NCI-H1436 treated with DMSO at 0.1 percent for 48 hours (cell line): ENCODE results near the gene AP1M2.
"Not testable (repeated sequence)": the region's sequence is repeated elsewhere in the genome, so short reads cannot be mapped to it uniquely, and the experiment has no call there.

ENCODE experiments used
- DNase-seq: peaks from one replicate; lab custom pipeline; 2025; lab: John Stamatoyannopoulos, UW

The AP1M2 gene

DNA sequence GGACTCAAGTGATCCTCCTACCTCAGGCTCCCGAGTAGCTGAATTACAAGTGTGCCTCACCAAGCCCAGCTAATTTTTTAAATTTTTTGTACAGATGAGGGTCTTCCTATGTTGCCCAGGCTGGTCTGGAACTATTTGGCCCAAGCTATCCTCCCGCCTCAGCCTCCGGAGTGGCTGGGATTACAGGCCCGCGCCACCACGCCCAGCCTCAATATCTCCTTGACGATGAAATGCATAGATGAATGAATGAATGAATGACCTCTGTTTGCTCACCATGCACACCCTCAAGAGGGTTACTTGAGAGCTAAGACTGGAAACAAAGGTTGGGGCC is 14.9 kb upstream of the AP1M2 start:
- no peak for DNase-seq

- no peak for DNase-seq
Measured at GRCh38 chr19:10600149-10600548, 13.0 kb upstream of the AP1M2 start.

DNA sequence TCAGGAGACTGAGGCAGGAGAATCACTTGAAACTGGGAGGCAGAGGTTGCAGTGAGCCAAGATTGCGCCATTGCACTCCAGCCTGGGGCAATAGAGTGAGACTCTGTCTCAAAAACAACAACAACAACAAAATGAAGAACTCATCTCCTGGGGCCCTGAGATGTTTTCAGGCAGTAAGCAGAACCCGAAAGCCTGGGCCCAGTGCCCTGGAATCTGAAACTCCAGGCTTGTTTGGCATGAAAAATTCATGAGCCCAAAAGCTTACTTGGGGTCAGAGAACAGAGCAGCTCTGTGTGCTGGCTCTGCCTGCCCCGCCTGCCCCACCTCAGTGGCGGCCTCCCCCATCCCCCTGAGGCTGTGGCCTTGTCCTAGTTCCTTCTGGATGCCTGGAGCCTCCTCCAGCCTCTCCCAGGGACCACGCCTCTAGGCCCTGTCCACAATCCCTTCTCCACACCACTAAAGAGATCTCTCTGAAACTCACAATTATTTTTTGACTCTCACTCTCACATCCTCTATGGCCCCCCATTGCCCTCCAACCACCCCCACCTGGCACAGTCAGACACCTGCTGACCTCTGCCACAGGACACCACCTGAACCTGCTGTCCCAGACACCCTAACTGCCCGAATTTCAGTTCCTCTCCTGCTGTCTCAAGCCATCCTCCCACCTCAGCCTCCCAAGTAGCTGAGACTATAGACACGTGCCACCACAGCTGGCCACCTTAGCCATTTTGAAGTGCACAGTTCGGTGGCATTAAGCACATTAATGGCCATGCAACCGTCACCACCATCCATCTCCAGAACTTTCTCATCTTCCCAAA is 6.9 kb upstream of the AP1M2 start:
- DNase-seq = no peak

DNA sequence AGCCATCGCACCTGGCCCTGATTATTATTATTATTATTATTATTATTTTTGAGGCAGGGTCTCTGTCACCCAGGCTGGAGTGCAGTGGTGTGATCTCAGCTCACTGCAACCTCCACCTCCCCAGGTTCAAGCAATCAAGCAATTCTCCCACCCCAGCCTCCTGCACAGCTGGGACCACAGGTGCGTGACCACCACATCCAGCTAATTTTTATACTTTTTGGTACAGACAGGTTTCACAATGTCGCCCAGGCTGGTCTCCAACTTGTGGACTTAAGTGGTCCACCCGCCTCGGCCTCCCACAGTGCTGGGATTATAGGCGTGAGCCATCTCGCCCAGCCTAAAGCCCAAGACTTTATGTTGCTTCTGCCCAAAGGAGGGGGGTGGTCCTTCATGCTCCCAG is 6.0 kb upstream of the AP1M2 start:
- DNase-seq = no peak

- DNase-seq = no peak
Measured at GRCh38 chr19:10587839-10588150, 683 bp upstream of the AP1M2 start.

GRCh38 chr19:10586396-10586795 is 716 bp downstream of the AP1M2 start:
- no peak for DNase-seq

GRCh38 chr19:10583036-10583776 is 3.9 kb downstream of the AP1M2 start:
- DNase-seq = no peak

DNA sequence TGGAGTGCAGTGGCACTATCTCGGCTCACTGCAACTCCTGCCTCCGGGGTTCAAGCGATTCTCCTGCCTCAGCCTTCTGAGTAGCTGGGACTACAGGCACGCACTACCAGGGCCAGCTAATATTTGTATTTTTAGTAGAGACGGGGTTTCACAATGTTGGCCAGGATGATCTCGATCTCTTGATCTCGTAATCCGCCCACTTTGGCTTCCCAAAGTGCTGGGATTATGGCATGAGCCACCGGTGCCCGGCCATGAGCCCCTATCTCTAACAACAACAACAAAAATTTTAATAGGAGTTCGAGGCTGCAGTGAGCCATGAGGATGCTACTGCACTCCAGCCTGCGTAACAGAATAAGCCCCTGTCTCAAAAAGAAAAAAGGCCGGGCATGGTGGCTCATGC is 5.0 kb downstream of the AP1M2 start:
- DNase-seq = no peak

GRCh38 chr19:10580979-10581631 is 6.0 kb downstream of the AP1M2 start:
- DNase-seq = peak; percentile 62

DNA sequence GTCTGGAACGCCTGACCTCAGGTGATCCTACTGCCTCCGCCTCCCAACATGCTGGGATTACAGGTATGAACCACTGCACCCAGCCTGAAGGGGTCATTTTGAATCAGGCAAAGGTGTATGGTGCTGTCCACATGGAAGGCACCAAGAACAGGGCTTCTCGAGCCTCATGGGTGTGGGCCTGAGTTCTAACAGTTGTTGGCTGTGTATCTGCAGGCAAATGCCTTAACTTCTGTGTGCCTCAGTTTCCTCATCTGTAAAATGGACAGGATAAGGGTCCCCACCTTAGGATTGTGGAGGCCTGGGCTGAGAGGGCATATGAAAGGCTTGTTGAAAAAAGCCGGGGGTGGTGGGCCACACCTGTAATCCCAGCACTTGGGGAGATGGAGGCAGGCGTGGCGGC is 9.2 kb downstream of the AP1M2 start:
- no peak for DNase-seq

DNA sequence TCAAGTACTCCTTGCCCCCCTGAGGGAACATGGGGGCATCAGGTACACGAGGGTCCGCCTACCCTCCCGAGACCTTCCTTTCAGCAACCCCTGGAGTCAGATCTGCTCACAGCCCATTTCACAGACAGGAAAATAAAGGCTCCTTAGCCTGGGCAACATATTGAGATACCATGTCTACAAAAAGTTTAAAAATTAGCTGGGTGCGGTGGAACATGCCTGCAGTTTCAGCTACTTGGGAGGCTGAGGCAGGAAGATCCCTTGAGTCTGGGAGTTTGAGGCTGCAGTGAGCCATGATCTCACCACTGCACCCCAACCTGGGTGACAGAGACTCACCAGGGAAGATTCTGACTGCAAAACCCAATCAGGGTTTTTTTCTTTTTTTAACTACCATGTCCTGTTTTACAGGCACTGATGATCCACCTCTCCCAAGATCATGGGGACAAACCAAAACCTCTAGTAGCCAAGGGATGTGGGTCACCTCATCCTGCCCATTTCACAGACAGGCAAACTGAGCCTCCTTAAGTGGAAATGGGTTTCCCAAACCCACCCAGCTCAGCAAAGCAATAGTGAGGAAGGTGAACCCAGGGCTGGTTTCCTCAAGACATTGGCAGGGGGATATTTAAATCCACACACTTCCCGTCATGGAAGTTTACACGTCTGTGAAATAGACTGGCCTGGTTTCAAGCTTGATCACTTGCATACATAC is 11.9 kb downstream of the AP1M2 start:
- DNase-seq = no peak

DNA sequence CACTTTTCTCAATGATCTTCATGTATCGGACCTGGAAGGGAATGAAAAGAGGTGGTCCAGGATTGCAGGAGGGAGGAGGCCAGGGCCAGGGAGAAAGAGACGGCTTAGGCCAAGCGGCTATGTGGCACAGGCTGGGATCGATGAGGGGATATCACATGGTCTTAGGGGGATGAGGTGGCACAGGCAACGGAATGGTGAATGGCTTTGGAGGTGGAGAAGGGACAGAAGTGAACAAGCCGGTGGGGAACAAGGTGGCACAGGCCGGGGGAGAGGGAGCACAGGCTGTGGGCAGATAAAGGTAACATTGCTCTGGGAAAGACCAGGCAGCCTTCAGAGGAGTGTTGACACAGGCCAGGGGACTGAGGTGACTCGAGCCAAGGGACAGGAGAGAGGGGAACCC is 12.7 kb downstream of the AP1M2 start:
- no peak for DNase-seq

- DNase-seq = not testable (repeated sequence)
Measured at GRCh38 chr19:10573793-10574192, 13.3 kb downstream of the AP1M2 start.

DNA sequence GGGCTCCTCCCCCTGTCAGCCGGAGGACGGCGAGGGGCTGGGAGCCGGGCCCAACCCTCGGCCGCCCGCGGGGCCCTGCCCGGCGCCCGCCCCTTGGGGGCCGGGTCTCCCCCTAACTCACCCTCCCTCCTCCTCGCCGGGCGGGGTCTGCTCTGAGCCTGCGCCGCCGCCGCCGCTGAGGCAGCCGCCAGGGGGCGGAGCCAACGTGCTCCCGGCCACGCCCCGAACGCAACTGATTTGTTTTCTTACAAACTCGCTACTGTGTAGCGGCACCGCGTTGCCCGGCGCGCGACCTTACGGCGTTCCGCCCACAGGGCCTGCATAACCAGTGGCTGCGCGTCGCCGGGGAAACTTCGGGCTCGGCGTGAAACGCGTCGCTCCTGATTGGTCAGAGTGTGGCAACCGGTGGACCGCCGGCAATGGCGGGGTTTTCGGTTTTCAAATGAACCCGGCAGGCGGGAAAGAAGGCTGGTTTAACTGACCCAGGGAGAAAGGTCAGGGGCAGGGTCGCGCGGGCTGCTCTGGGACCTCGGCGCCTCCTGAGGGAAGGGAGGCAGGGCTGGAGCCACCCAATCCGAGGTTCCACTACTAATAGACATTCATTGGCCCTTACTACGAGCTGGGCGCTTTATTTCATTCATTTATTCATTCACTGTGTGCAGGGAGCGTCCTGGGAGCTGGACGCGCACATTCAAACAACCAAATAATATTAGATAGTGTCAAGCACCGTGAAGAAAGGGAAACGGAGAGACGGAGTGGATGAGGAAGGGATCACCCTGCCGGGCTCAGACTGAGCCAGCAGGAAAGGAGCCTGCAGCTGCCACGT is 18.1 kb downstream of the AP1M2 start, which contains the start of gene CDKN2D:
Gene CDKN2D (minus strand): TSS at position 154 of the 826 bp plus-strand sequence. CDS start 326 bp downstream, outside the sequence.
- DNase-seq = peak; percentile 97

GRCh38 chr19:10568062-10568825 is 18.9 kb downstream of the AP1M2 start:
- no peak for DNase-seq

GRCh38 chr19:10567656-10568055 is 19.5 kb downstream of the AP1M2 start:
- DNase-seq = no peak

- DNase-seq = no peak
Measured at GRCh38 chr19:10566658-10567410, 20.3 kb downstream of the AP1M2 start.

- DNase-seq = no peak
Measured at GRCh38 chr19:10566408-10566657, 20.8 kb downstream of the AP1M2 start.

DNA sequence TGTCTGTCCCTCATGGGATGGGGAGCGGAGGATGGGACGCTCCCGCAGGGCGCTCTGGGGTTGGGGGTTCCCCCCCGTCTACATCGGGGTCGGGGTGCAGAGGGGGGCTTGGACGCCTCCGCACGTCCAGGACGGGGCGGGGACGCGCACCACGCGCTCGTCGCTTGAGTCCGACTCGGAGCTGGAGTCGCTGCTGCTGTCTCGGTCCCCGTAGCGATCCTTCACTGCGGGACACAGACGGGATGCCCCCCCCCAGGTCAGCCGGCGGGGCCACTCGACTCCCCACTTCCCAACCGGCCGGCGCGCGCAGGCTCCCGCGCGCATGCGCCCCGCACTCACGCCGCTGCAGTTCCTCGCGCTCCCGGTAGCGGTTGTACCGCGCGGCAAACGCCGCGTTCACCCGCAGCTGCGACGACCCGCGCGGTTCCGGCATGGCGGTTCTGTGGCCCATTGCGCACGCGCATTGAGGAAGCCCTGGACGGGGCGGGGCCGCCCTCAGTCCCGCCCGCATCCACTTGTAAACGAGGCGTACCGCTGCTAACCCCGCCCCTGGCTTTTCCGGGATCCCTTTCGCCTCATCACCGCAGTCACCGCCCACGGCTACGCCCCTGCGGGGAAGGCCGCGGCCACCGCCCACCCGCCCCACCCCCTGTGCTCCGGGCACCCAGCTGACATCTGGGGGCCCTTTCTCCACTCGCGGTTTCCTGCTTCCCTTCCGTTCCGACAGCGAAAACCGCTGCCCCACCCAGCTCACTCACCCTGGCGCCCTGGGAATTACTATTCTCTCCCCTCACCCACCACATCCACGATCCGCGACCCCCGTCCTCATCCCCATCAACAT is 21.3 kb downstream of the AP1M2 start, which contains the start of gene KRI1:
Gene KRI1 (minus strand): TSS at position 444 of the 841 bp plus-strand sequence. CDS start 11 bp downstream, at position 433.
- peak; percentile 77 for DNase-seq
